Endodermal cell (in vitro differentiated cells): ENCODE measurements around the gene CHI3L1. TPM values are rescaled to one million over a fixed set of nuclear protein-coding genes. Genes with fewer than 3 reads are reported as not detected.

Source experiments
- DNase-seq: peaks from one replicate; pipeline ENCODE4 v3.0.0-alpha.2; 2017
- H3K27ac ChIP-seq: 2 replicates; pipeline ENCODE4 v1.5.1; 2013; ENCODE audit warnings: mild to moderate bottlenecking, low read depth, low read length, moderate library complexity
- H3K27me3 ChIP-seq: 2 replicates; pipeline ENCODE4 v1.6.1; 2013; ENCODE audit warnings: mild to moderate bottlenecking, low read length, moderate library complexity; ENCODE audit not compliant: insufficient read depth, control insufficient read depth, poor library complexity, severe bottlenecking
- H3K36me3 ChIP-seq: 2 replicates; pipeline ENCODE4 v1.7.0; 2013; ENCODE audit warnings: mild to moderate bottlenecking, low read length, moderate library complexity; ENCODE audit not compliant: control insufficient read depth, insufficient read depth
- H3K4me1 ChIP-seq: one replicate; pipeline ENCODE4 v1.7.0; 2013; ENCODE audit warnings: low read length; ENCODE audit not compliant: control insufficient read depth, insufficient read depth
- H3K4me3 ChIP-seq: 2 replicates; pipeline ENCODE4 v1.5.1; 2013; ENCODE audit warnings: mild to moderate bottlenecking, low read length, moderate library complexity
- H3K9ac ChIP-seq: 2 replicates; pipeline ENCODE4 v1.6.1; 2013; ENCODE audit warnings: mild to moderate bottlenecking, low read length, moderate library complexity; ENCODE audit not compliant: poor library complexity, severe bottlenecking; ENCODE audit errors: extremely low read depth
- H3K9me3 ChIP-seq: 2 replicates; pipeline ENCODE4 v1.6.1; 2013; ENCODE audit warnings: mild to moderate bottlenecking, low read length, moderate library complexity; ENCODE audit not compliant: control insufficient read depth
- H3K27ac Mint-ChIP-seq: 2 replicates; pipeline ENCODE4 v1.8.0; 2020; ENCODE audit warnings: mixed read lengths
- H3K27me3 Mint-ChIP-seq: 2 replicates; pipeline ENCODE4 v1.8.0; 2021; ENCODE audit warnings: mild to moderate bottlenecking, mixed read lengths; ENCODE audit not compliant: insufficient read depth
- H3K36me3 Mint-ChIP-seq: 2 replicates; pipeline ENCODE4 v1.8.0; 2020; ENCODE audit warnings: low read depth, mixed read lengths
- H3K4me1 Mint-ChIP-seq: 2 replicates; pipeline ENCODE4 v1.8.0; 2020; ENCODE audit warnings: mixed read lengths
- H3K4me3 Mint-ChIP-seq: 2 replicates; pipeline ENCODE4 v1.8.0; 2020; ENCODE audit warnings: mild to moderate bottlenecking, moderate library complexity, mixed read lengths
- H3K9me3 Mint-ChIP-seq: 2 replicates; pipeline ENCODE4 v1.8.0; 2020; ENCODE audit warnings: mild to moderate bottlenecking, mixed read lengths
- CTCF ChIP-seq: fragments of 200-600 bp; sonication (generic); conservative IDR thresholded peaks from 2 replicates; pipeline ENCODE4 v1.5.0; 2021; ENCODE audit warnings: antibody characterized with exemption, mild to moderate bottlenecking
- WGBS, 2 experiments: methylation state at CpG; one replicate each; pipeline versions ENCODE4 v1.1.5 to v1.1.7; 2013; ENCODE audit warnings: missing lambda C conversion rate in 2 of 2, mixed read lengths in 1 of 2; ENCODE audit not compliant: insufficient coverage in 1 of 2, insufficient read length in 1 of 2; 5-methylcytosine and 5-hydroxymethylcytosine counted together
- total RNA-seq, 2 donors: library from RNA; stranded (reverse); fragmentation: NEBNext Ultra II Directional in 1 of 2; extraction: Animal tissue kit (Norgen Biotek cat#: 25700) in 1 of 2; gene quantifications; 2 replicates in 1 of 2; 3 replicates in 1 of 2; pipeline ENCODE4 v1.2.1, GENCODE V29; 2021

Gene CHI3L1
- total RNA-seq, 2 donors from 2014 or later = 0.18 to 1.1 TPM

GRCh38 chr1:203185585-203185984 lies 919 bp downstream of the CHI3L1 start:
- Mint-ChIP-seq H3K27ac (no peak overlapping the region), H3K9me3 (no peaks in the 10 kb centered on the region), H3K4me1 (peaks cover 31% of the 10 kb centered on the region), H3K36me3 (no peaks in the 10 kb centered on the region), H3K4me3 (no peak overlapping the region), H3K27me3 (no peaks in the 10 kb centered on the region)
- WGBS, 2 experiments = 74 to 87% methylated on average over 3 to 4 of the region's 4 CpGs
- Histone ChIP-seq H3K27ac (no peak overlapping the region), H3K36me3 (no peaks in the 10 kb centered on the region), H3K9me3 (no peaks in the 10 kb centered on the region), H3K9ac (no peak overlapping the region), H3K4me1 (peaks cover 19% of the 10 kb centered on the region), H3K4me3 (no peak overlapping the region), H3K27me3 (no peaks in the 10 kb centered on the region)
- DNase-seq = no peak
- no peak for TF ChIP-seq CTCF

- H3K36me3 ChIP-seq = no peaks in the 10 kb centered on the region
- no peaks in the 10 kb centered on the region for H3K27me3 Mint-ChIP-seq
- no peak overlapping the region for H3K4me3 ChIP-seq
- H3K9ac ChIP-seq = no peak overlapping the region
- H3K27ac Mint-ChIP-seq = no peak overlapping the region
- no peaks in the 10 kb centered on the region for H3K9me3 ChIP-seq
- no peaks in the 10 kb centered on the region for H3K9me3 Mint-ChIP-seq
- TF ChIP-seq CTCF = no peak
- peaks cover 31% of the 10 kb centered on the region for H3K4me1 Mint-ChIP-seq
- 94 to 95% methylated on average over 9 to 10 of the region's 10 CpGs for WGBS, 2 experiments
- DNase-seq = no peak
- H3K4me1 ChIP-seq = peaks cover 19% of the 10 kb centered on the region
- H3K4me3 Mint-ChIP-seq = no peak overlapping the region
- no peak overlapping the region for H3K27ac ChIP-seq
- no peaks in the 10 kb centered on the region for H3K36me3 Mint-ChIP-seq
- no peaks in the 10 kb centered on the region for H3K27me3 ChIP-seq
Measured at GRCh38 chr1:203185061-203185461, 1.4 kb downstream of the CHI3L1 start.

GRCh38 chr1:203184467-203184866 lies 2.0 kb downstream of the CHI3L1 start:
- H3K27ac ChIP-seq = no peak overlapping the region
- H3K4me1 Mint-ChIP-seq = peaks cover 34% of the 10 kb centered on the region
- no peaks in the 10 kb centered on the region for H3K27me3 ChIP-seq
- H3K27me3 Mint-ChIP-seq = no peaks in the 10 kb centered on the region
- H3K4me1 ChIP-seq = peaks cover 19% of the 10 kb centered on the region
- no peaks in the 10 kb centered on the region for H3K36me3 ChIP-seq
- no peak overlapping the region for H3K9ac ChIP-seq
- WGBS, 2 experiments = 90 to 93% methylated on average over 3 to 4 of the region's 4 CpGs
- no peak overlapping the region for H3K27ac Mint-ChIP-seq
- H3K9me3 Mint-ChIP-seq = no peaks in the 10 kb centered on the region
- no peak for TF ChIP-seq CTCF
- no peak overlapping the region for H3K4me3 ChIP-seq
- H3K36me3 Mint-ChIP-seq = no peaks in the 10 kb centered on the region
- H3K9me3 ChIP-seq = no peaks in the 10 kb centered on the region
- no peak overlapping the region for H3K4me3 Mint-ChIP-seq
- no peak for DNase-seq
